ENCODE data around the gene P3H2.

Gene P3H2

GRCh38 chr3:189947948-189948723 is 172.6 kb downstream of the P3H2 start:
- DNase-seq (ENCODE audit: low read depth): peak; percentile 24
- TF ChIP-seq POLR2A (IDR thresholded peaks at IDR 0.05; ENCODE audit: extremely low read depth, insufficient read length) (no peak), MYC (IDR thresholded peaks at IDR 0.05; ENCODE audit: low read depth, low read length) (no peak), CTCF (IDR thresholded peaks at IDR 0.05; ENCODE audit: low read depth, low read length) (peak; percentile 19), MAX (IDR thresholded peaks at IDR 0.05; ENCODE audit: low read depth, low read length) (no peak)
- no peak overlapping the region for H3K4me3 ChIP-seq (ENCODE audit: low read depth, low read length)

- TF ChIP-seq MAX (IDR thresholded peaks at IDR 0.05; ENCODE audit: low read depth, low read length) (no peak), CTCF (IDR thresholded peaks at IDR 0.05; ENCODE audit: low read depth, low read length) (no peak), MYC (IDR thresholded peaks at IDR 0.05; ENCODE audit: low read depth, low read length) (no peak), POLR2A (IDR thresholded peaks at IDR 0.05; ENCODE audit: extremely low read depth, insufficient read length) (no peak)
- no peak for DNase-seq (ENCODE audit: low read depth)
- no peak overlapping the region for H3K4me3 ChIP-seq (ENCODE audit: low read depth, low read length)
Observed at GRCh38 chr3:189947068-189947467, 173.6 kb downstream of the P3H2 start.

GRCh38 chr3:189945935-189946709 is 174.6 kb downstream of the P3H2 start:
- DNase-seq (ENCODE audit: low read depth): no peak
- no peak overlapping the region for H3K4me3 ChIP-seq (ENCODE audit: low read depth, low read length)
- TF ChIP-seq MYC (IDR thresholded peaks at IDR 0.05; ENCODE audit: low read depth, low read length) (no peak), MAX (IDR thresholded peaks at IDR 0.05; ENCODE audit: low read depth, low read length) (no peak), POLR2A (IDR thresholded peaks at IDR 0.05; ENCODE audit: extremely low read depth, insufficient read length) (no peak), CTCF (IDR thresholded peaks at IDR 0.05; ENCODE audit: low read depth, low read length) (no peak)

GRCh38 chr3:189944285-189945145 is 176.2 kb downstream of the P3H2 start:
- no peak overlapping the region for H3K4me3 ChIP-seq (ENCODE audit: low read depth, low read length)
- no peak for TF ChIP-seq CTCF (IDR thresholded peaks at IDR 0.05; ENCODE audit: low read depth, low read length)
- no peak for DNase-seq (ENCODE audit: low read depth)

GRCh38 chr3:189942948-189943347 is 177.7 kb downstream of the P3H2 start:
- H3K4me3 ChIP-seq (ENCODE audit: low read depth, low read length): no peak overlapping the region

More at GRCh38 chr3:189942948-189943347, 177.7 kb downstream of the P3H2 start:
- no peak for TF ChIP-seq POLR2A (IDR thresholded peaks at IDR 0.05; ENCODE audit: extremely low read depth, insufficient read length)
- TF ChIP-seq CTCF (IDR thresholded peaks at IDR 0.05; ENCODE audit: low read depth, low read length): no peak
- TF ChIP-seq MYC (IDR thresholded peaks at IDR 0.05; ENCODE audit: low read depth, low read length): no peak
- no peak for DNase-seq (ENCODE audit: low read depth)

Measured in NB4 (cell line).